Endothelial cell of umbilical vein (primary cell): ENCODE data around the gene C1orf159.

Source experiments
- CTCF ChIP-seq, 2 donors: IDR thresholded peaks; 1 replicate in 1 of 2; 2 replicates in 1 of 2; pipeline ENCODE4 v1.5.1; 2011; ENCODE audit warnings: low read length in 2 of 2, mild to moderate bottlenecking in 2 of 2, moderate library complexity in 2 of 2, control low read depth in 1 of 2, inconsistent platforms in 1 of 2, low read depth in 1 of 2; ENCODE audit not compliant: insufficient read depth in 1 of 2; ENCODE audit errors: extremely low read depth in 1 of 2
- POLR2A ChIP-seq: IDR thresholded peaks from 2 replicates; pipeline ENCODE4 v1.6.1; 2012; ENCODE audit warnings: low read depth, mild to moderate bottlenecking, control low read depth, low read length

- TF ChIP-seq POLR2A = no peak
- no peak for TF ChIP-seq CTCF (IDR thresholded peaks at IDR 0.05; ENCODE audit: extremely low read depth in 1 of 2, insufficient read depth in 1 of 2, low read depth in 1 of 2, low read length in 2 of 2)
Measured at GRCh38 chr1:1124786-1125642, 9.1 kb upstream of the C1orf159 start.
